Measurements from ENCODE around the gene PNMA1. TPM values are rescaled to one million over a fixed set of nuclear protein-coding genes. Genes with fewer than 3 reads are reported as not detected.
A peak's percentile ranks its signal among the peaks of the same experiment; 100 is the strongest.

The PNMA1 gene, protein sequence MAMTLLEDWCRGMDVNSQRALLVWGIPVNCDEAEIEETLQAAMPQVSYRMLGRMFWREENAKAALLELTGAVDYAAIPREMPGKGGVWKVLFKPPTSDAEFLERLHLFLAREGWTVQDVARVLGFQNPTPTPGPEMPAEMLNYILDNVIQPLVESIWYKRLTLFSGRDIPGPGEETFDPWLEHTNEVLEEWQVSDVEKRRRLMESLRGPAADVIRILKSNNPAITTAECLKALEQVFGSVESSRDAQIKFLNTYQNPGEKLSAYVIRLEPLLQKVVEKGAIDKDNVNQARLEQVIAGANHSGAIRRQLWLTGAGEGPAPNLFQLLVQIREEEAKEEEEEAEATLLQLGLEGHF
- total RNA-seq: 1 to 10 TPM; 4.6 to 8.5 (median 6.6) TPM

DNA sequence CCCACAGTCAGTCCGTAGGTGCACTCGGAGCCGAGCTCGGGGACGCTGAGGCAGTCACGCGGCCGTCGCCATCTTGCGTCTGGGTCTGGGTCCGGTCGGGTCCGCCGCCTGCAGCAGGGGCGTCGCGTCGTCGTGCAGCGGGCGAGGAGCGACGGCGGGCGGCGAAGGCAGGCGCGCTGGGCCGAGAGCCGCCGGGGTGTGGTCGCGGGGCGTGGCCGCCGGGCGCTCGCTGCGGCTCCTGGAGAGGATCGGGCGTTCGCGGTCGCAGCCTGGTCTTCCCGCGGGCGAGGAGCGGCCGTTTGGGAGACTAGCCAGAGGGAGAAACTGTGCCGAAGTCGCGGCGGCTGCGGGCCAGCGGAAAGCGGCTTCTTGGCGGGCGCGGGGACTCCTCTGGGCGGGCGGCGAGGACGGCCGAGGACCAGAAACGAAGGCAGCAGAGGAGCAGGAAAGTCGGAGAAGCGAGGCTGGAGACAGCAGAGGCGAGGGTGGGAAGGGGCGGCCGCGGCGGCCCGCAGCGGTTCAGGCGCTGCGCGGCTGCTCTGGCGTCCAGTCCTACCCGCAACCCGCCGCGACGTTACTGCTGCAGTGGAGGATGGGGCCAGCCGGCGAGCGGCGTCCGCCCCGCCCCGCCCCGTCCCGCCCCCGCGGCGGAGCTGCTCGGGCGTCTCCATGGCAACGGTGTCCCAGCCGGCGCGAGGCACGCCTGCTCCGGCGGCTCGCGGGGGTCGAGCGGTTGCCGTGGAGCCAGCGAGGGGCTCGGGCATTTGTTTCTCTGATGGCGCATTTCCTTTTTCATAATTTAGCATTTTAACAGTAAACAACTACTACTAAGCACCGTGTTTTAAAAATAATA is at the start of gene PNMA1:
Gene PNMA1, minus strand, starts transcription at position 582 of the 853 bp plus-strand sequence. CDS start 745 bp downstream, outside the sequence.
- TF ChIP-seq POLR2A (IDR thresholded peaks at IDR 0.05): no peak
- no peak for TF ChIP-seq CTCF (IDR thresholded peaks at IDR 0.05)
- H3K4me3 ChIP-seq (ENCODE audit: low read depth, poor library complexity, severe bottlenecking): peak within 1 kb of the TSS; percentile 65
- WGBS, 2 donors: 0 to 1% methylated on average over 29 to 57 of the region's 113 CpGs
- peak; percentile 79 to 96 for DNase-seq (ENCODE audit: low spot score in 2 of 2)
- intact Hi-C loops (cut with DNase I; ENCODE audit: low total_unique reads): no loop called here

- intact Hi-C loops (cut with DNase I; ENCODE audit: low total_unique reads): no loop called here
- no peak overlapping the region for H3K4me3 ChIP-seq (ENCODE audit: low read depth, poor library complexity, severe bottlenecking)
- no peak for DNase-seq (ENCODE audit: low spot score in 2 of 2)
- 64 to 78% methylated on average over 3 of the region's 3 CpGs for WGBS, 2 donors
- TF ChIP-seq CTCF (IDR thresholded peaks at IDR 0.05) (no peak), POLR2A (IDR thresholded peaks at IDR 0.05) (no peak)
These were observed 49.2 kb upstream of the PNMA1 start for GRCh38 chr14:73763396-73763795.

DNA sequence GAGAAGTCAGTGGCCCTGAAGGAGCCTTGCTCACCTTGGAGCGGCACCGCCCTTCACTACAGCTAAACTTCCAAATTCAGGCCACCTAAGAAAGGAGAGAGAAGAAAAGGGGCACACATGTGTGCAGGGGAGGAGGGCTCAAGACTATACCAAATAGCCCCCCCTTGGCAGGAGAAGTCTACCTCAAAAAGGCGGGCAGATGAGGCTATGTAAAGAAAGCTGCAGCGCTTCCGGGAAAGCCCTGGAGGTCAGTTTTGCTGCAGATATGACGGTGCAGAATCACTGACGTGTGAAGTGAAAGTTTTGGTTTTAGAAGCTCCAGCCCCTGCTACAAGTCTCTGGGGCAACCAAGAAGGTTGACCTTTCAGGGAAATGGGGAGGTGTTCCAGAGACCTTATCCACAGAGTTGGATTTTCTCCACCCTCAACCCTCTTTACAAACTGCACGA is 48.2 kb upstream of the PNMA1 start:
- DNase-seq (ENCODE audit: low spot score in 2 of 2): no peak

GRCh38 chr14:73761618-73762355 is 47.6 kb upstream of the PNMA1 start:
- DNase-seq (ENCODE audit: low spot score in 2 of 2): no peak
- TF ChIP-seq CTCF (IDR thresholded peaks at IDR 0.05): no peak
- no peak for TF ChIP-seq POLR2A (IDR thresholded peaks at IDR 0.05)
- WGBS, 2 donors: 9% methylated on average over 2 of the region's 2 CpGs
- H3K4me3 ChIP-seq (ENCODE audit: low read depth, poor library complexity, severe bottlenecking): no peak overlapping the region
- intact Hi-C loops (cut with DNase I; ENCODE audit: low total_unique reads): no loop called here

More for the DNA sequence above, 48.2 kb upstream of the PNMA1 start:
- TF ChIP-seq CTCF (IDR thresholded peaks at IDR 0.05) (no peak), POLR2A (IDR thresholded peaks at IDR 0.05) (no peak)
- H3K4me3 ChIP-seq (ENCODE audit: low read depth, poor library complexity, severe bottlenecking): no peak overlapping the region
- 68 to 71% methylated on average over 8 of the region's 8 CpGs for WGBS, 2 donors
- intact Hi-C loops (cut with DNase I; ENCODE audit: low total_unique reads): no loop called here
